H9 (cell line): ENCODE data around the gene CTAGE1. TPM values are rescaled to one million over a fixed set of nuclear protein-coding genes. Genes with fewer than 3 reads are reported as not detected.

ENCODE experiments used
- DNase-seq: peaks from one replicate; pipeline ENCODE4 v3.0.0-alpha.2; 2017
- H2AFZ ChIP-seq: one replicate; pipeline ENCODE4 v1.6.1; 2013; ENCODE audit warnings: mild to moderate bottlenecking, low read length, control low read depth, moderate library complexity
- H2AK5ac ChIP-seq: 2 replicates; pipeline ENCODE4 v1.6.1; 2013; ENCODE audit warnings: low read length, control low read depth, mixed read lengths; ENCODE audit not compliant: insufficient read length
- H2BK120ac ChIP-seq: one replicate; pipeline ENCODE4 v1.6.1; 2013; ENCODE audit warnings: low read depth, mild to moderate bottlenecking, low read length, control low read depth, inconsistent platforms; ENCODE audit not compliant: poor library complexity, severe bottlenecking
- H2BK12ac ChIP-seq: 2 replicates; pipeline ENCODE4 v1.6.1; 2013; ENCODE audit warnings: low read length, control low read depth, mixed read lengths, low read depth; ENCODE audit not compliant: insufficient read length
- H2BK15ac ChIP-seq: 2 replicates; pipeline ENCODE4 v1.6.1; 2013; ENCODE audit warnings: low read depth, low read length, control low read depth
- H2BK20ac ChIP-seq: one replicate; pipeline ENCODE4 v1.6.1; 2013; ENCODE audit warnings: low read depth, mild to moderate bottlenecking, low read length, control low read depth, inconsistent platforms; ENCODE audit not compliant: poor library complexity, severe bottlenecking
- H2BK5ac ChIP-seq: 2 replicates; pipeline ENCODE4 v1.6.1; 2013; ENCODE audit warnings: low read length, control low read depth, mixed read lengths; ENCODE audit not compliant: insufficient read length
- H3K14ac ChIP-seq: 2 replicates; pipeline ENCODE4 v1.6.1; 2013; ENCODE audit warnings: low read length, control low read depth; ENCODE audit not compliant: insufficient read depth
- H3K18ac ChIP-seq: 2 replicates; pipeline ENCODE4 v1.6.1; 2013; ENCODE audit warnings: low read depth, mild to moderate bottlenecking, mixed read lengths, low read length, control low read depth; ENCODE audit not compliant: insufficient read length
- H3K23ac ChIP-seq: 2 replicates; pipeline ENCODE4 v1.6.1; 2013; ENCODE audit warnings: low read length, control low read depth, mixed read lengths, low read depth; ENCODE audit not compliant: insufficient read length
- H3K23me2 ChIP-seq: 2 replicates; pipeline ENCODE4 v1.6.1; 2013; ENCODE audit warnings: low read depth, mild to moderate bottlenecking, mixed read lengths, low read length, control low read depth; ENCODE audit not compliant: insufficient read length, poor library complexity, severe bottlenecking
- H3K27ac ChIP-seq: 2 replicates; pipeline ENCODE4 v1.5.1; 2013; ENCODE audit warnings: low read length, control low read depth, mixed read lengths, low read depth; ENCODE audit not compliant: insufficient read length
- H3K27me3 ChIP-seq: 2 replicates; pipeline ENCODE4 v1.6.1; 2013; ENCODE audit warnings: low read length, control low read depth, inconsistent platforms; ENCODE audit not compliant: insufficient read depth
- H3K4ac ChIP-seq: 2 replicates; pipeline ENCODE4 v1.6.1; 2013; ENCODE audit warnings: low read depth, mild to moderate bottlenecking, control low read depth, inconsistent platforms, low read length, moderate library complexity
- H3K4me1 ChIP-seq: 2 replicates; pipeline ENCODE4 v1.6.1; 2013; ENCODE audit warnings: low read length, control low read depth, inconsistent platforms; ENCODE audit not compliant: insufficient read depth
- H3K4me2 ChIP-seq: 2 replicates; pipeline ENCODE4 v1.6.1; 2013; ENCODE audit warnings: low read length, control low read depth, mixed read lengths; ENCODE audit not compliant: insufficient read length, insufficient read depth
- H3K56ac ChIP-seq: 2 replicates; pipeline ENCODE4 v1.6.1; 2013; ENCODE audit warnings: low read depth, mild to moderate bottlenecking, mixed read lengths, low read length, control low read depth; ENCODE audit not compliant: insufficient read length
- H3K79me1 ChIP-seq: 2 replicates; pipeline ENCODE4 v1.6.1; 2013; ENCODE audit warnings: low read depth, mild to moderate bottlenecking, moderate library complexity, low read length, control low read depth, inconsistent platforms; ENCODE audit not compliant: insufficient read depth, poor library complexity, severe bottlenecking
- H3K79me2 ChIP-seq: 2 replicates; pipeline ENCODE4 v1.6.1; 2013; ENCODE audit warnings: low read length, control low read depth, inconsistent platforms; ENCODE audit not compliant: insufficient read depth
- H3K9ac ChIP-seq: 2 replicates; pipeline ENCODE4 v1.6.1; 2013; ENCODE audit warnings: low read length, control low read depth, mixed read lengths; ENCODE audit not compliant: insufficient read length; ENCODE audit errors: extremely low read depth
- H3K9me3 ChIP-seq: one replicate; pipeline ENCODE4 v1.6.1; 2013; ENCODE audit warnings: low read depth, low read length, inconsistent platforms; ENCODE audit not compliant: control insufficient read depth
- H3T11ph ChIP-seq: one replicate; pipeline ENCODE4 v1.6.1; 2013; ENCODE audit warnings: mild to moderate bottlenecking, low read length, control low read depth, inconsistent platforms
- H4K20me1 ChIP-seq: one replicate; pipeline ENCODE4 v1.6.1; 2013; ENCODE audit not compliant: control insufficient read depth, insufficient read length, insufficient read depth
- H4K5ac ChIP-seq: 2 replicates; pipeline ENCODE4 v1.6.1; 2013; ENCODE audit warnings: low read depth, mild to moderate bottlenecking, mixed read lengths, low read length, control low read depth; ENCODE audit not compliant: insufficient read length
- H4K8ac ChIP-seq: replicated peaks from 2 replicates; pipeline ENCODE4 v1.6.1; 2013; ENCODE audit warnings: low read length, control low read depth, mixed read lengths, low read depth; ENCODE audit not compliant: insufficient read length
- H4K91ac ChIP-seq: 2 replicates; pipeline ENCODE4 v1.6.1; 2013; ENCODE audit warnings: low read depth, mild to moderate bottlenecking, moderate library complexity, mixed read lengths, low read length, control low read depth; ENCODE audit not compliant: insufficient read length
- H3K27ac Mint-ChIP-seq, 3 experiments: 2 replicates in 2 of 3; 3 replicates in 1 of 3; pipeline ENCODE4 v1.8.0; 2020 to 2021; ENCODE audit warnings: mixed read lengths in 3 of 3, mild to moderate bottlenecking in 1 of 3, moderate library complexity in 1 of 3
- H3K27me3 Mint-ChIP-seq: 2 replicates; pipeline ENCODE4 v1.8.0; 2021; ENCODE audit warnings: low read depth, mild to moderate bottlenecking, moderate library complexity, mixed read lengths
- H3K36me3 Mint-ChIP-seq, 3 experiments: 2 replicates in 2 of 3; 3 replicates in 1 of 3; pipeline ENCODE4 v1.8.0; 2020 to 2021; ENCODE audit warnings: low read depth in 3 of 3, mixed read lengths in 3 of 3; ENCODE audit not compliant: insufficient read depth in 1 of 3
- H3K4me1 Mint-ChIP-seq, 2 experiments: 2 replicates each; pipeline ENCODE4 v1.8.0; 2020; ENCODE audit warnings: mixed read lengths in 2 of 2
- H3K4me3 Mint-ChIP-seq, 2 experiments: 2 replicates in 1 of 2; 3 replicates in 1 of 2; pipeline ENCODE4 v1.8.0; 2020 to 2021; ENCODE audit warnings: mild to moderate bottlenecking in 2 of 2, mixed read lengths in 2 of 2, moderate library complexity in 1 of 2
- H3K9me3 Mint-ChIP-seq, 2 experiments: 2 replicates in 1 of 2; 3 replicates in 1 of 2; pipeline ENCODE4 v1.8.0; 2020; ENCODE audit warnings: mild to moderate bottlenecking in 2 of 2, mixed read lengths in 2 of 2, moderate library complexity in 1 of 2
- WGBS: extraction: QIAGEN DNeasy Blood & Tissue Kit; methylation state at CpG from one replicate; pipeline ENCODE4 v1.1.7; 2013; ENCODE audit warnings: missing lambda C conversion rate, low lambda C conversion rate, mixed read lengths; ENCODE audit not compliant: insufficient read length; ENCODE audit errors: extremely low coverage; 5-methylcytosine and 5-hydroxymethylcytosine counted together
- long read RNA-seq: library from polyadenylated mRNA; unstranded; transcript quantifications from one replicate; pipeline ENCODE4 v2.0.0, GENCODE V29; 2020
- total RNA-seq: library from RNA; stranded (reverse); gene quantifications from 2 replicates; pipeline ENCODE4 v1.2.1, GENCODE V29; 2021
- TF ChIP-seq, protein P1 (sequence below): fragments of 200-600 bp; sonication (generic); conservative IDR thresholded peaks from 3 replicates; pipeline ENCODE4 v1.8.0; 2021; ENCODE audit warnings: antibody characterized with exemption, mild to moderate bottlenecking

CTAGE1 gene, protein sequence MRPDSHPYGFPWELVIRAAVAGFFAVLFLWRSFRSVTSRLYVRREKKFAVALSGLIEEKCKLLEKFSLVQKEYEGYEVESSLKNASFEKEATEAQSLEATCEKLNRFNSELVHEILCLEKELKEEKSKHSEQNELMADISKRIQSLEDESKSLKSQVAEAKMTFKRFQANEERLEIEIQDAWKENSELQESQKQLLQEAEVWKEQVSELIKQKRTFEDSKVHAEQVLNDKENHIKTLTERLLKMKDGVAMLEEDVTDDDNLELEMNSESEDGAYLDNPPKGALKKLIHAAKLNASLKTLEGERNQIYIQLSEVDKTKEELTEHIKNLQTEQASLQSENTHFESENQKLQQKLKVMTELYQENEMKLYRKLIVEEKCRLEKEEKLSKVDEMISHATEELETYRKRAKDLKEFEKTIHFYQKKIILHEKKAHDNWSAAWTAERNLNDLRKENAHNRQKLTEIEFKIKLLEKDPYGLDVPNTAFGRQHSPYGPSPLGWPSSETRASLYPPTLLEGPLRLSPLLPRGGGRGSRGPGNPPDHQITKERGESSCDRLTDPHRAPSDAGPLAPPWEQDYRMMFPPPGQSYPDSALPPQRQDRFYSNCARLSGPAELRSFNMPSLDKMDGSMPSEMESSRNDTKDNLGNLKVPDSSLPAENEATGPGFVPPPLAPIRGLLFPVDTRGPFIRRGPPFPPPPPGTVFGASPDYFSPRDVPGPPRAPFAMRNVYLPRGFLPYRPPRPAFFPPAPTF
- not detected in 2 replicates for total RNA-seq
- long read RNA-seq = 0 reads

DNA sequence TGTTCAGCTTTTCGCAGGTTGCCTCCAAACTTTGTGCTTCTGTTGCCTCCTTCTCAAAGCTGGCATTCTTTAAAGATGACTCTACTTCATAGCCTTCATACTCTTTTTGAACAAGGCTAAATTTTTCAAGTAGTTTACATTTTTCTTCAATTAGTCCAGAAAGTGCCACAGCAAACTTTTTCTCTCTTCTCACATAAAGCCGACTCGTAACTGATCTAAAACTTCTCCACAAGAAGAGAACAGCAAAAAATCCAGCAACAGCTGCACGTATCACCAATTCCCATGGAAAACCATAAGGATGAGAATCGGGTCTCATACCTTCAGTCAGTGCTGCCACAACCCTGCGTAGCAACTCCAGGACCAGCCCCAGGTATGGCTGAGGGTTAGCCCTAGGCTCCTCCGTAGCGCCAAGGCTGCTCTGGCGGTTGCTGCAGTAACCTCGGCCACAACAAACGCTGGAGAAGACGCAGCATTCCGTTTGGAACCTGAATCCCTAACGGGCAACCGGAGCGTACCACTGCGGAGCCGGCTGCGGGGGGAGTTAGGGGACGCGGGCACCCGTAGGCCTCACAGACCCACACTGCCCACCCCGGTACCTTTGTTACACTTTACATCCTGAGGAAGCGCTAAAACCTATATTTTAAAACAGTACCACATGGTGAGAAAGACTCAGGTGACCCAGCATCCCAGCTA, at the start of gene CTAGE1:
Gene CTAGE1 (minus strand): TSS at position 420 of the 693 bp plus-strand sequence. CDS start 104 bp downstream, at position 316.
- H3K4me3 Mint-ChIP-seq = no peak within 1 kb of the TSS
- peaks cover 3 to 6% of the 10 kb centered on the region in 2 experiments; a peak in 3 of 5 replicates for H3K9me3 Mint-ChIP-seq
- Histone ChIP-seq H3K9me3 (no peaks in the 10 kb centered on the region), H3K23ac (no peak within 1 kb of the TSS), H3K79me1 (no peaks in the 10 kb centered on the region), H3K18ac (no peak within 1 kb of the TSS), H3K4me1 (no peaks in the 10 kb centered on the region), H2BK120ac (peak within 1 kb of the TSS; percentile 7), H3K79me2 (no peaks in the 10 kb centered on the region), H4K8ac (no peak within 1 kb of the TSS), H4K91ac (no peak within 1 kb of the TSS), H2BK5ac (no peak within 1 kb of the TSS), H3K56ac (no peak within 1 kb of the TSS), H2AFZ (no peak within 1 kb of the TSS), H4K20me1 (no peaks in the 10 kb centered on the region), H2BK15ac (no peak within 1 kb of the TSS), H3K23me2 (no peaks in the 10 kb centered on the region), H3T11ph (no peak within 1 kb of the TSS), H3K4ac (no peak within 1 kb of the TSS), H2BK20ac (no peak within 1 kb of the TSS), H2BK12ac (no peak within 1 kb of the TSS), H3K27me3 (no peaks in the 10 kb centered on the region), H4K5ac (no peak within 1 kb of the TSS), H3K4me2 (no peak within 1 kb of the TSS), H3K14ac (no peak within 1 kb of the TSS), H2AK5ac (no peak within 1 kb of the TSS), H3K9ac (no peak within 1 kb of the TSS), H3K27ac (no peak within 1 kb of the TSS)
- H3K4me1 Mint-ChIP-seq = peaks cover 0 to 3% of the 10 kb centered on the region in 2 experiments; a peak in 1 of 4 replicates
- no peak within 1 kb of the TSS for H3K27ac Mint-ChIP-seq
- peaks cover 0 to 9% (median 2%) of the 10 kb centered on the region in 3 experiments; a peak in 1 of 7 replicates for H3K36me3 Mint-ChIP-seq
- TF ChIP-seq, protein P1, sequence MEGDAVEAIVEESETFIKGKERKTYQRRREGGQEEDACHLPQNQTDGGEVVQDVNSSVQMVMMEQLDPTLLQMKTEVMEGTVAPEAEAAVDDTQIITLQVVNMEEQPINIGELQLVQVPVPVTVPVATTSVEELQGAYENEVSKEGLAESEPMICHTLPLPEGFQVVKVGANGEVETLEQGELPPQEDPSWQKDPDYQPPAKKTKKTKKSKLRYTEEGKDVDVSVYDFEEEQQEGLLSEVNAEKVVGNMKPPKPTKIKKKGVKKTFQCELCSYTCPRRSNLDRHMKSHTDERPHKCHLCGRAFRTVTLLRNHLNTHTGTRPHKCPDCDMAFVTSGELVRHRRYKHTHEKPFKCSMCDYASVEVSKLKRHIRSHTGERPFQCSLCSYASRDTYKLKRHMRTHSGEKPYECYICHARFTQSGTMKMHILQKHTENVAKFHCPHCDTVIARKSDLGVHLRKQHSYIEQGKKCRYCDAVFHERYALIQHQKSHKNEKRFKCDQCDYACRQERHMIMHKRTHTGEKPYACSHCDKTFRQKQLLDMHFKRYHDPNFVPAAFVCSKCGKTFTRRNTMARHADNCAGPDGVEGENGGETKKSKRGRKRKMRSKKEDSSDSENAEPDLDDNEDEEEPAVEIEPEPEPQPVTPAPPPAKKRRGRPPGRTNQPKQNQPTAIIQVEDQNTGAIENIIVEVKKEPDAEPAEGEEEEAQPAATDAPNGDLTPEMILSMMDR = no peak
- peak; percentile 91 for DNase-seq
- WGBS = no CpG with 5 or more reads among the region's 24 CpGs
- peaks cover 28% of the 10 kb centered on the region for H3K27me3 Mint-ChIP-seq
